ENCODE data around the gene NRL.
"Not testable (repeated sequence)": the region's sequence is repeated elsewhere in the genome, so short reads cannot be mapped to it uniquely, and the experiment has no call there.

Gene NRL

GRCh38 chr14:24051789-24052655, 62.7 kb downstream of the NRL start, which contains the start of gene CARMIL3:
Gene CARMIL3, plus strand, starts transcription at chr14:24052009. Its CDS starts 145 bp downstream, at chr14:24052154.
- DNase-seq (ENCODE audit: low read depth in 3 of 3), result peak in 2 of 3 donors; percentile 24 to 49

GRCh38 chr14:24051176-24051788, 63.5 kb downstream of the NRL start:
- peak in 1 of 3 donors; percentile 15 for DNase-seq (ENCODE audit: low read depth in 3 of 3)

DNA sequence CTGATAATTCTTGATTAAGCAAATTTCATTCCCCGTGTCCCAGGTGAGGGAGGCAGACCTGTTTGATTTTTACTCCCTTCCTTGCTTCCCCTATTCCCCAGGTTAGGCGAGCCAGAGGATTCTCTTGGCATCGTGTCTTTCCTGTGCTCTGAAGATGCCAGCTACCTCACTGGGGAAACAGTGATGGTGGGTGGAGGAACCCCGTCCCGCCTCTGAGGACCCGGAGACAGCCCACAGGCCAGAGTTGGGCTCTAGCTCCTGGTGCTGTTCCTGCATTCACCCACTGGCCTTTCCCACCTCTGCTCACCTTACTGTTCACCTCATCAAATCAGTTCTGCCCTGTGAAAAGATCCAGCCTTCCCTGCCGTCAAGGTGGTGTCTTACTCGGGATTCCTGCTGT, 64.0 kb downstream of the NRL start:
- not testable (repeated sequence) for DNase-seq (ENCODE audit: low read depth in 3 of 3)

DNA sequence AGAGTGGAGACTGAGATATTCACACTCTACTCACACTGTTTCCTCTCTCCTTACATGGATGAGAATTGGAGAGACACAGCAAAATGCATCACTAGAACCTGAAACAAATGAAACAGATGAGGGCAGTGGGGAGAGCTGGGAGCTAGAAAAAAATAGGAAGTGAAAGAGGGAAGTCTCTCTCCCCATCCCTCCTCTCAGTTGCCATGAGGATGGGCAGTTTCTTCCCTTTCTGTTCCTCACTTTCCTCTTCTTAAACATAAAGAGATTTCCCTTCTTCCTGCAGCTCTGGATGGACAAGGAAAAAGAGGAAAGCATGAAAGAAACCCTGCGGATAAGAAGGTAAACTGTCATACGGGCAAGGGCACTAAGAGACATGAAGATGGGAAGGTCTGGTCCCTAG, 65.7 kb downstream of the NRL start:
- DNase-seq (ENCODE audit: low read depth in 3 of 3), result not testable (repeated sequence)

GRCh38 chr14:24042746-24043145, 72.0 kb downstream of the NRL start:
- DNase-seq (ENCODE audit: low read depth in 3 of 3), result no peak

DNA sequence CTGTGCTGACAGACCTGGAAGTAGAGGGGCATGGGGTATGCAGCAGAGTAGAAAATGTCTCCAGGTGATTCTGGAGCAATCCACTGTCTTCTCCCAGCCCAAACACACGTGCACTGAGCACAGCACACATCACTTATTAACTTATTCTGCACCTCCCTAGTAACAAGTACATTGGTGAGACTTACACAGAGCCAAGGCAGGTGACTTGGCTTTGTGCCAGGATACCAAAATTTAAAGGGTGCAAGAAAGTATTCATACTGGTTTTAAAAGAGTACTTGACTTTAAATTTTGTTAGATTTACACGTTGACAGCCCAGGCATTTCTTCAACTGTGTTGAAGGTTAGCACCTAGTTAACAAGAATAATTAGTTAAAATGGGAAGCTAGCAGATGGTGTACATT, 74.1 kb downstream of the NRL start:
- DNase-seq (ENCODE audit: low read depth in 3 of 3), result no peak

GRCh38 chr14:24038686-24039085, 76.1 kb downstream of the NRL start:
- no peak for DNase-seq (ENCODE audit: low read depth in 3 of 3)

DNA sequence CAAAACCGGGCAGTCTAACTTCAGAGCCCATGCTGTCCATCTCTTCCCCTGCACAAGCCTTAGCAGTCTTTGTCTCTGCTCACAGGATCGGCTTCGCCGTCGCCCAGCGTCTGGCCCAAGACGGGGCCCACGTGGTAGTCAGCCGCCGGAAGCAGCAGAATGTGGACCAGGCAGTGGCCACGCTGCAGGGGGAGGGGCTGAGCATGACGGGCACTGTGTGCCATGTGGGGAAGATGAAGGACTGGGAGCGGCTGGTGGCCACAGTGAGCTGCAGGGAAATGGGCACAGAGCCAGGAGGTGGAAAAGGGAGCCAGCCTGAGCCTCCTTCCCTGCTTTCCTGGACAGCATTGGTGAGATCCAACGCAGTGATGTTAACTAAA, 77.1 kb downstream of the NRL start:
- no peak for DNase-seq (ENCODE audit: low read depth in 3 of 3)

GRCh38 chr14:24036963-24037657, 77.6 kb downstream of the NRL start:
- not testable (repeated sequence) for DNase-seq (ENCODE audit: low read depth in 3 of 3)

DNA sequence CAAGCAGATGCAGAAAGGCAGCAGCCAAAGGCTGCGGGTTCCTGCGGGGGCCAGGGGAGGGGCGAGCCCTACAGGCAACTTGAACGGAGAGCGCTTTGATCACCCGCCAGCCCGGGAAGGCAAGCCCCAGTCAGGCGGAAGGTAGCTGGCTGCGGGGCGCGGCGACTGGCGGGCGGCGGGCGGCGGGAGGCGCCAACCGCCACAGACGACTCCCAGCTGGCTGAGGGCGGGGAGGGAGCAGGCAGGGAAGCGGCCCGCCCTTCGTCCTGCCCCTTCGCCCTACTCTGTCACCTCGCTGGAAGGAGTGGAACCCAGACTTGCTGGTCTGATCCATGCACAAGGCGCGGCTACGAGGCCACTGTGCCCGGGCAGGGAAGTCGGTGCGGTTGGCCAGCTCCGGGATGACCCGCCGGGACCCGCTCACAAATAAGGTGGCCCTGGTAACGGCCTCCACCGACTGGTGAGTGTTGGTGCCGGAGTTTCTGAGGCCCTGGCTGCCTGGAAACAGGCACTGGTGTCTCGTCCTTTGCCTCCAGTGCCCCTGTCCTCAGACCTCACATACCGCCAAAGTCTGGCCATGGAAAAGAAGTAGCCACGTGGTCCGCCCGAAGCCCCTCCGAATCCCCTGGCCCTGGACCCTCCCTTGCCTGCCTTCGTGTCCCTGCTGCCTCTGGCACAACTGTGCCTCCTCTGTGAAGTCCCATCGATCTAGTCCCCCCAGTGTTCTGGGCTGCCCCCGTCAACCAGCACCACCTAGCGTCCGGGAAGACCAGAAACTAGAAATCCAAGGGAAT, 78.4 kb downstream of the NRL start:
- peak in 2 of 3 donors; percentile 29 to 60 for DNase-seq (ENCODE audit: low read depth in 3 of 3)

DNA sequence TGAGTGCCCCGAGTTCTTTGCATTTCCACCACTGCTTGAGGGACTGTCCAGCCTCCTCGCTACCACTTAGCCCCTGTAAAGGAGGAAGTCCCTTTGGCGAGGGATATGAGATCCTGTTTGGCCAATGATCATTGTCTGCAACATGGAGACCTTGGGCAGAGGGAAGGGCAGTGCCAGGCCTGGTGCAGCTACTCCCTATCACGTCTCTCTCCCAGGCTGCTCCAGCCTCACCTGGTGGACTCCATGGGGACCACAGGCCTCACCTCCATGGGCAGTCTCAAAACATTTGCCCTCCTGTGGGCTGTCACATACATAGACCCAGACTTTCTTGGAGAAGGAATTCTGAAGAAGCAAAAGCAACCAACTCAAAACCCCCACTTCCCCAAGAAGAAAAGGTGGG, 79.0 kb downstream of the NRL start:
- DNase-seq (ENCODE audit: low read depth in 3 of 3), result not testable (repeated sequence)

GRCh38 chr14:24032727-24033418, 81.9 kb downstream of the NRL start:
- no peak for DNase-seq (ENCODE audit: low read depth in 3 of 3)

GRCh38 chr14:24031331-24031730, 83.4 kb downstream of the NRL start:
- not testable (repeated sequence) for DNase-seq (ENCODE audit: low read depth in 3 of 3)

- DNase-seq (ENCODE audit: low read depth in 3 of 3), result not testable (repeated sequence)
These were observed 85.1 kb downstream of the NRL start for GRCh38 chr14:24029687-24030086.

Data from stimulated activated CD4-positive, alpha-beta T cell treated with anti-CD3 and anti-CD28 coated beads, TNF-alpha, amount 100 ng/mL, for 48 hours (primary cell).